WI38 (cell line): ENCODE data around the gene NEURL1B.

Source experiments
- H3K4me3 ChIP-seq: 2 replicates; pipeline ENCODE4 v1.5.1; 2011; ENCODE audit warnings: low read depth, mild to moderate bottlenecking, control low read depth, low read length
- TF ChIP-seq, protein P1 (sequence below): IDR thresholded peaks from 2 replicates; pipeline ENCODE4 v1.5.1; 2012; ENCODE audit warnings: low read depth, mild to moderate bottlenecking, control low read depth, low read length

Gene NEURL1B

DNA sequence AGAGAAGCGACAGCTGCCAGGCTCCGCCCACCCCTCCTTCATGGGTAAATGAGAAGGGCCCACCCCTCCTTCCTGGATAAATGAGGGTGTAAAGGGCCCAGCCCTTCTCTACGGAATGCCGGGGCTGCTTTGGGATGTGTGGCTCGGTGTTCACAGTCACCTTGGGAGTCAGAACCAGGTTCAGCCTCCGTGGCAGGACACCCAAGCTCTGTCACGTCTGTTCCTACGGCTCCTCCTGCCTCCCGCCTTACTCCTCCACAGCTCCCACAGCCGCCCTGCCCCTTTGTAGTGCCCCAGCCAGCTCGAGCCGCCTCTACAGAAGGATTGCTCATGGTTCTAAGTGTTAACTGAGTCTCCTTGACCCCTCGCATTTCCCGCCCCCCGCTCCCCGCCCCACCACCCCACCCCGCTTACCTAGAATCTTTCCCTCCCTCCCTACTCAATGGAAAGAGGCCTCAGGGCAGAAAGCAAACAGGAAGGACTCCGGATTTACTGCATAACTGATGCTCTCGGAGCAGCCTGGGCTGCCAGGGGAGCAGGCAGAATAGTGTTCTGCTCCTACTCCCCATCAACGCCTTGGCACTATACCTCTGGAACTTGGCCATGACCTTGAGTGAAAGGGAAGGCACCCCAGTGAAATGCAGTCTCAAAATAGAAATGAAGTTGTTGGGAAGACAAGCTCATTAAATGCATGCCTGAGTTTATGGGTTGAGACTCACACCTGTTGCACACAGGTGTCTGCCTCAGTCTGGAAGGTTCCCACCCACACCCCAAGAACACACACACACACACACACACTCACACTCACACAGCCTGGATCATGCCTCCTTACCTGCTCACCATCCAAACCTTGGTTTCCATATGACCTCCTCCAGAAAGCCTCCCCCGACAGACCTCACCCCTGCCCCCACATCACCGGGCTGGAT is 59.6 kb downstream of the NEURL1B start:
- TF ChIP-seq, protein P1, sequence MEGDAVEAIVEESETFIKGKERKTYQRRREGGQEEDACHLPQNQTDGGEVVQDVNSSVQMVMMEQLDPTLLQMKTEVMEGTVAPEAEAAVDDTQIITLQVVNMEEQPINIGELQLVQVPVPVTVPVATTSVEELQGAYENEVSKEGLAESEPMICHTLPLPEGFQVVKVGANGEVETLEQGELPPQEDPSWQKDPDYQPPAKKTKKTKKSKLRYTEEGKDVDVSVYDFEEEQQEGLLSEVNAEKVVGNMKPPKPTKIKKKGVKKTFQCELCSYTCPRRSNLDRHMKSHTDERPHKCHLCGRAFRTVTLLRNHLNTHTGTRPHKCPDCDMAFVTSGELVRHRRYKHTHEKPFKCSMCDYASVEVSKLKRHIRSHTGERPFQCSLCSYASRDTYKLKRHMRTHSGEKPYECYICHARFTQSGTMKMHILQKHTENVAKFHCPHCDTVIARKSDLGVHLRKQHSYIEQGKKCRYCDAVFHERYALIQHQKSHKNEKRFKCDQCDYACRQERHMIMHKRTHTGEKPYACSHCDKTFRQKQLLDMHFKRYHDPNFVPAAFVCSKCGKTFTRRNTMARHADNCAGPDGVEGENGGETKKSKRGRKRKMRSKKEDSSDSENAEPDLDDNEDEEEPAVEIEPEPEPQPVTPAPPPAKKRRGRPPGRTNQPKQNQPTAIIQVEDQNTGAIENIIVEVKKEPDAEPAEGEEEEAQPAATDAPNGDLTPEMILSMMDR: no peak
- no peak overlapping the region for H3K4me3 ChIP-seq

DNA sequence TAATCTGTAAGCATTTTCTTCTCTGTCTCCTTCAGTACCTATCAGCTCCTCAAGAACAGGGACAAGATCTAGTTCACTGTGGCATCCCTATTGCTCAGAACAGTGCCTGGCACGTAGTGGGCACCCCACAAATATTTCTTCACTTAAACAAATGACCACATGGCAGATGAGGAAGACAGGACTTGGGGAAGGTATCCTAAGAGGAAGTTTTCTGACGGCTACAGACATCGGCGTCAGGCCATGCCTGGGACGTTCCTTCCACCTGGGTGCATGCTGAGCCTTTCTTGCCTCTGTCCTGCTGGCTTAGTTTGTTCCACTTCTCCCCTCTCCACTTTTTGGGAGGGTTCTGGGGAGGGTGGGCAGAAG is 60.2 kb downstream of the NEURL1B start:
- TF ChIP-seq, protein P1: no peak
- H3K4me3 ChIP-seq: no peak overlapping the region

GRCh38 chr5:172703952-172704351 is 62.9 kb downstream of the NEURL1B start:
- TF ChIP-seq, protein P1: no peak
- H3K4me3 ChIP-seq: no peak overlapping the region

DNA sequence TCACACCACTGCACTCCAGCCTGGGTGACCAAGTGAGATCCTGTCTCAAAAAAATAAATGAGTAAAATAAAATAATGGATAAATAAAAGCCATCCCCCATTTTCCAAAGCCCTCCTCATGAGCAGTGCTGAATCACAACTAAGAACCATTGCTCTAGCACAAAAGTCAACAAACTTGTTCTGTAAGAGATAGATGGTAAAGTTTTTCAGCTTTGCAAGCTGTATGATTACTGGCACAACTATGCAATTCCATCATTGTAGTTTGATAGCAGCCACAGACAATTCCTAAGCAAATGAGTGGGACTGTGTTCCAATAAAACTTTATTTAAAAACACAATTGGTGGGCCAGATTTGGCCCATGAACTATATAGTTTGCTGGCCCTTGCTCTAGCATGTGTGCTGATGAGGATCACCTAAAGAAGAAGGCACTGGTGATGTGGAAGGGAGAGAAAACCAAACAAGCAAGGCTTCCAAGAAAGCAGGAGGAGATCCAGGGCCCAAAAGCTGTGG is 64.6 kb downstream of the NEURL1B start:
- TF ChIP-seq, protein P1: no peak
- no peak overlapping the region for H3K4me3 ChIP-seq

- TF ChIP-seq, protein P1: no peak
- no peak overlapping the region for H3K4me3 ChIP-seq
Measured at GRCh38 chr5:172706796-172707195, 65.7 kb downstream of the NEURL1B start.

- TF ChIP-seq, protein P1: peak; percentile 67
- no peak overlapping the region; the same call in 1 of the 2 replicates for H3K4me3 ChIP-seq
Measured at GRCh38 chr5:172707285-172708182, 66.5 kb downstream of the NEURL1B start.

DNA sequence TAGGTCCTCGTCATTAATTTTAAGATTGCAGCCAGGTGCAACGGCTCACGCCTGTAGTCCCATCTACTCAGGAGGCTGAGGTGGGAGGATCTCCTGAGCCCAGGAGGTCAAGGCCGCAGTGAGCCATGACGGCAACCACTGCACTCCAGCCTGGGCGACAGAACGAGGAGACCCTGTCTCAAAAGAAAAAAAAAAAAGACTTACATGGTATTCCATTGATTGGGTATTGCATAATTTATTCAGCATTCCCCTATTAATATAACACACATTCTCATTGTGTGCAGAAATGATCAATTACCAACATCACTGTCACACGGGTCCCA is 67.1 kb downstream of the NEURL1B start:
- no peak overlapping the region for H3K4me3 ChIP-seq
- TF ChIP-seq, protein P1: no peak
